IPS-18a (cell line): ENCODE measurements around the gene CCN6.

Experiments used
- H3K27ac ChIP-seq: one replicate; pipeline ENCODE4 v1.5.1; 2013; ENCODE audit warnings: low read length
- H3K27me3 ChIP-seq: one replicate; pipeline ENCODE4 v1.6.1; 2013; ENCODE audit warnings: mild to moderate bottlenecking, low read length; ENCODE audit not compliant: control insufficient read depth, insufficient read depth
- H3K36me3 ChIP-seq: one replicate; pipeline ENCODE4 v1.6.1; 2013; ENCODE audit warnings: low read depth, low read length; ENCODE audit not compliant: control insufficient read depth
- H3K4me1 ChIP-seq: one replicate; pipeline ENCODE4 v1.6.1; 2013; ENCODE audit warnings: low read depth, low read length; ENCODE audit not compliant: control insufficient read depth
- H3K4me3 ChIP-seq: one replicate; pipeline ENCODE4 v1.5.1; 2013; ENCODE audit warnings: low read length
- H3K9ac ChIP-seq: one replicate; pipeline ENCODE4 v1.6.1; 2013; ENCODE audit warnings: mild to moderate bottlenecking, low read length, moderate library complexity
- H3K9me3 ChIP-seq: one replicate; pipeline ENCODE4 v1.6.1; 2013; ENCODE audit warnings: low read depth, low read length; ENCODE audit not compliant: control insufficient read depth

CCN6 gene

GRCh38 chr6:112054001-112054400 lies at the start of gene CCN6:
TSS of gene CCN6 (plus strand) at chr6:112054104. CDS start at chr6:112054358, 254 bp downstream.
- Histone ChIP-seq H3K27ac (no peak within 1 kb of the TSS), H3K4me3 (no peak within 1 kb of the TSS), H3K27me3 (no peaks in the 10 kb centered on the region), H3K9me3 (no peaks in the 10 kb centered on the region), H3K9ac (no peak within 1 kb of the TSS), H3K4me1 (no peaks in the 10 kb centered on the region), H3K36me3 (no peaks in the 10 kb centered on the region)

GRCh38 chr6:112004201-112005012 lies 49.5 kb upstream of the CCN6 start:
- Histone ChIP-seq H3K36me3 (no peaks in the 10 kb centered on the region), H3K4me1 (no peaks in the 10 kb centered on the region), H3K27ac (no peak overlapping the region), H3K27me3 (no peaks in the 10 kb centered on the region), H3K9me3 (no peaks in the 10 kb centered on the region), H3K9ac (no peak overlapping the region), H3K4me3 (no peak overlapping the region)

- Histone ChIP-seq H3K27me3 (no peaks in the 10 kb centered on the region), H3K27ac (no peak overlapping the region), H3K4me1 (no peaks in the 10 kb centered on the region), H3K4me3 (no peak overlapping the region), H3K9me3 (no peaks in the 10 kb centered on the region), H3K36me3 (no peaks in the 10 kb centered on the region), H3K9ac (no peak overlapping the region)
These were observed 48.9 kb upstream of the CCN6 start for GRCh38 chr6:112005013-112005371.

GRCh38 chr6:112007254-112007653 lies 46.6 kb upstream of the CCN6 start:
- Histone ChIP-seq H3K9me3 (no peaks in the 10 kb centered on the region), H3K9ac (no peak overlapping the region), H3K4me3 (no peak overlapping the region), H3K36me3 (no peaks in the 10 kb centered on the region), H3K27ac (no peak overlapping the region), H3K27me3 (no peaks in the 10 kb centered on the region), H3K4me1 (no peaks in the 10 kb centered on the region)

GRCh38 chr6:112007805-112008204 lies 46.1 kb upstream of the CCN6 start:
- no peaks in the 10 kb centered on the region for H3K9me3 ChIP-seq
- H3K4me1 ChIP-seq: no peaks in the 10 kb centered on the region
- no peaks in the 10 kb centered on the region for H3K36me3 ChIP-seq
- H3K27ac ChIP-seq: no peak overlapping the region
- no peak overlapping the region for H3K9ac ChIP-seq
- H3K4me3 ChIP-seq: no peak overlapping the region
- no peaks in the 10 kb centered on the region for H3K27me3 ChIP-seq

GRCh38 chr6:112008482-112008881 lies 45.4 kb upstream of the CCN6 start:
- Histone ChIP-seq H3K9ac (no peak overlapping the region), H3K4me1 (no peaks in the 10 kb centered on the region), H3K36me3 (no peaks in the 10 kb centered on the region), H3K27ac (no peak overlapping the region), H3K4me3 (no peak overlapping the region), H3K9me3 (no peaks in the 10 kb centered on the region), H3K27me3 (no peaks in the 10 kb centered on the region)

GRCh38 chr6:112010328-112010727 lies 43.6 kb upstream of the CCN6 start:
- no peak overlapping the region for H3K9ac ChIP-seq
- no peaks in the 10 kb centered on the region for H3K27me3 ChIP-seq
- H3K36me3 ChIP-seq: no peaks in the 10 kb centered on the region
- H3K9me3 ChIP-seq: no peaks in the 10 kb centered on the region
- no peak overlapping the region for H3K4me3 ChIP-seq
- no peaks in the 10 kb centered on the region for H3K4me1 ChIP-seq
- no peak overlapping the region for H3K27ac ChIP-seq

- Histone ChIP-seq H3K27me3 (no peaks in the 10 kb centered on the region), H3K4me1 (no peaks in the 10 kb centered on the region), H3K36me3 (no peaks in the 10 kb centered on the region), H3K9ac (no peak overlapping the region), H3K9me3 (no peaks in the 10 kb centered on the region), H3K4me3 (no peak overlapping the region), H3K27ac (no peak overlapping the region)
These were observed 40.9 kb upstream of the CCN6 start for GRCh38 chr6:112013051-112013450.

- H3K4me3 ChIP-seq: no peak overlapping the region
- H3K9ac ChIP-seq: no peak overlapping the region
- H3K27me3 ChIP-seq: no peaks in the 10 kb centered on the region
- H3K27ac ChIP-seq: no peak overlapping the region
- H3K9me3 ChIP-seq: no peaks in the 10 kb centered on the region
- no peaks in the 10 kb centered on the region for H3K4me1 ChIP-seq
- H3K36me3 ChIP-seq: no peaks in the 10 kb centered on the region
These were observed 39.4 kb upstream of the CCN6 start for GRCh38 chr6:112014483-112014882.

- Histone ChIP-seq H3K27me3 (no peaks in the 10 kb centered on the region), H3K36me3 (no peaks in the 10 kb centered on the region), H3K9me3 (no peaks in the 10 kb centered on the region), H3K4me3 (no peak overlapping the region), H3K4me1 (no peaks in the 10 kb centered on the region), H3K27ac (no peak overlapping the region), H3K9ac (no peak overlapping the region)
These were observed 38.2 kb upstream of the CCN6 start for GRCh38 chr6:112015725-112016124.

- H3K36me3 ChIP-seq: no peaks in the 10 kb centered on the region
- no peaks in the 10 kb centered on the region for H3K9me3 ChIP-seq
- no peaks in the 10 kb centered on the region for H3K27me3 ChIP-seq
- H3K4me1 ChIP-seq: no peaks in the 10 kb centered on the region
- no peak overlapping the region for H3K9ac ChIP-seq
- no peak overlapping the region for H3K4me3 ChIP-seq
- H3K27ac ChIP-seq: no peak overlapping the region
These were observed 37.6 kb upstream of the CCN6 start for GRCh38 chr6:112016320-112016719.

GRCh38 chr6:112017169-112017568 lies 36.7 kb upstream of the CCN6 start:
- no peak overlapping the region for H3K27ac ChIP-seq
- no peaks in the 10 kb centered on the region for H3K27me3 ChIP-seq
- H3K36me3 ChIP-seq: no peaks in the 10 kb centered on the region
- no peaks in the 10 kb centered on the region for H3K9me3 ChIP-seq
- H3K9ac ChIP-seq: no peak overlapping the region
- H3K4me3 ChIP-seq: no peak overlapping the region
- H3K4me1 ChIP-seq: no peaks in the 10 kb centered on the region
